Tibial nerve (tissue), 4 donors: ENCODE measurements around the gene RBKS. TPM values are rescaled to one million over a fixed set of nuclear protein-coding genes. Genes with fewer than 3 reads are reported as not detected.

ENCODE experiments used
- DNase-seq, 2 donors: peaks; one replicate each; pipeline ENCODE4 v3.0.0-alpha.2; 2019; ENCODE audit warnings: low spot score in 2 of 2
- H3K27ac ChIP-seq, 4 donors: fragments of 200-600 bp; sonication (generic) in 3 of 4; one replicate each; pipeline ENCODE4 v1.5.1; 2017 to 2019; ENCODE audit warnings: mild to moderate bottlenecking in 1 of 4
- H3K27me3 ChIP-seq, 2 donors: fragments of 200-600 bp; sonication (generic) in 1 of 2; one replicate each; pipeline versions ENCODE4 v1.5.1 to v1.6.0; 2017 to 2019
- H3K36me3 ChIP-seq, 3 donors: fragments of 200-600 bp; sonication (generic); one replicate each; pipeline ENCODE4 v1.5.1; 2018 to 2019
- H3K4me1 ChIP-seq, 4 donors: fragments of 200-600 bp; sonication (generic) in 3 of 4; one replicate each; pipeline ENCODE4 v1.5.1; 2017 to 2019
- H3K4me3 ChIP-seq, 4 donors: fragments of 200-600 bp; sonication (generic) in 3 of 4; one replicate each; pipeline ENCODE4 v1.5.1; 2017 to 2019; ENCODE audit warnings: mild to moderate bottlenecking in 1 of 4, moderate library complexity in 1 of 4
- H3K9me3 ChIP-seq, 4 donors: fragments of 200-600 bp; sonication (generic) in 3 of 4; one replicate each; pipeline ENCODE4 v1.5.1; 2017 to 2019
- EP300 ChIP-seq, 2 donors: sonication (generic); formaldehyde crosslinking; IDR thresholded peaks; one replicate each; pipeline ENCODE4 v1.6.1; 2017; ENCODE audit warnings: antibody characterized with exemption in 2 of 2, mild to moderate bottlenecking in 1 of 2
- POLR2A ChIP-seq, 2 donors: fragments of 450-650 bp; IDR thresholded peaks; one replicate each; pipeline ENCODE4 v1.6.1; 2017; ENCODE audit warnings: antibody characterized with exemption in 2 of 2, mild to moderate bottlenecking in 2 of 2, moderate library complexity in 2 of 2
- WGBS, 2 donors: methylation state at CpG; one replicate each; pipeline ENCODE4 v1.1.5; 2018; 5-methylcytosine and 5-hydroxymethylcytosine counted together
- total RNA-seq, 4 donors: library from RNA; depleted of rRNA; stranded (reverse); fragments of >200 nt; gene quantifications; one replicate each; pipeline ENCODE4 v1.1.0, GENCODE V29; 2016
- TF ChIP-seq, protein P1 (sequence below), 5 experiments: fragments of 200-600 bp in 3 of 5; fragments of 450-650 bp in 2 of 5; sonication (generic) in 3 of 5; IDR thresholded peaks; one replicate each; pipeline ENCODE4 v1.5.1; 2016 to 2019; ENCODE audit warnings: antibody characterized with exemption in 5 of 5, mild to moderate bottlenecking in 3 of 5, moderate library complexity in 2 of 5

The RBKS gene
- total RNA-seq, 4 donors from 2014 or later, result 1.2 to 8.1 (median 4.4) TPM

DNA sequence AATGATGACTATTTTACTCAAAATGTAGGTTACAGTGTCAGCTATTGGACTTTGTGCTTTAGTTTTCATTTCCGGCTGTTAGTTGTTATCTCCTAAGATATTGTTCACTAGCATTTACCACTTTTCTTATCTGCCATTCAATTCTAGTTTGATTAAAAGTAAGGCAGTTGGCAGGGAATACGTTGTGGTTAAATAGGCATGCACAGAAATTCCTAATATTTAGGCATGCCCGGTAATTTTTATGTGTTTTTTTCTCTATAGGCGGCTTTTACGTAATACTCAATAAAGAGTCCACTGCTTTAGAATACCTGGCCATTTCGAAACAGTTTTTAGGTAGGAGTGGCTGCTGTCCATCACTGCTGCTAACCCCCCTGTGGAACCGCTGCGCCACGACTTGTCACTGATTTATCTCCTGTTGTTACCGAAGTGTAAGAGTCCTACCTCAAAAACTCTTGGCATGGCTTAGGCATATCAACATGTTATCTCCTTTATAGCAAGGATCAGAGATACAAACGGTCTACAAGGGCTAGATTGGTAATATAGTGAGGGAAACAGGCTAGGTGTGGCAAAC, 39.8 kb upstream of the RBKS start:
- TF ChIP-seq, protein P1, sequence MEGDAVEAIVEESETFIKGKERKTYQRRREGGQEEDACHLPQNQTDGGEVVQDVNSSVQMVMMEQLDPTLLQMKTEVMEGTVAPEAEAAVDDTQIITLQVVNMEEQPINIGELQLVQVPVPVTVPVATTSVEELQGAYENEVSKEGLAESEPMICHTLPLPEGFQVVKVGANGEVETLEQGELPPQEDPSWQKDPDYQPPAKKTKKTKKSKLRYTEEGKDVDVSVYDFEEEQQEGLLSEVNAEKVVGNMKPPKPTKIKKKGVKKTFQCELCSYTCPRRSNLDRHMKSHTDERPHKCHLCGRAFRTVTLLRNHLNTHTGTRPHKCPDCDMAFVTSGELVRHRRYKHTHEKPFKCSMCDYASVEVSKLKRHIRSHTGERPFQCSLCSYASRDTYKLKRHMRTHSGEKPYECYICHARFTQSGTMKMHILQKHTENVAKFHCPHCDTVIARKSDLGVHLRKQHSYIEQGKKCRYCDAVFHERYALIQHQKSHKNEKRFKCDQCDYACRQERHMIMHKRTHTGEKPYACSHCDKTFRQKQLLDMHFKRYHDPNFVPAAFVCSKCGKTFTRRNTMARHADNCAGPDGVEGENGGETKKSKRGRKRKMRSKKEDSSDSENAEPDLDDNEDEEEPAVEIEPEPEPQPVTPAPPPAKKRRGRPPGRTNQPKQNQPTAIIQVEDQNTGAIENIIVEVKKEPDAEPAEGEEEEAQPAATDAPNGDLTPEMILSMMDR (IDR thresholded peaks at IDR 0.05), result no peak
- TF ChIP-seq EP300 (IDR thresholded peaks at IDR 0.05) (no peak), POLR2A (IDR thresholded peaks at IDR 0.05) (no peak)
- Histone ChIP-seq H3K4me3 (no peak overlapping the region), H3K9me3 (no peaks in the 10 kb centered on the region), H3K36me3 (peaks cover 0 to 22% (median 0%) of the 10 kb centered on the region in 3 donors), H3K27me3 (no peaks in the 10 kb centered on the region), H3K4me1 (no peaks in the 10 kb centered on the region), H3K27ac (no peak overlapping the region)
- WGBS, 2 donors, result 85 to 86% methylated on average over 11 of the region's 11 CpGs
- no peak for DNase-seq

DNA sequence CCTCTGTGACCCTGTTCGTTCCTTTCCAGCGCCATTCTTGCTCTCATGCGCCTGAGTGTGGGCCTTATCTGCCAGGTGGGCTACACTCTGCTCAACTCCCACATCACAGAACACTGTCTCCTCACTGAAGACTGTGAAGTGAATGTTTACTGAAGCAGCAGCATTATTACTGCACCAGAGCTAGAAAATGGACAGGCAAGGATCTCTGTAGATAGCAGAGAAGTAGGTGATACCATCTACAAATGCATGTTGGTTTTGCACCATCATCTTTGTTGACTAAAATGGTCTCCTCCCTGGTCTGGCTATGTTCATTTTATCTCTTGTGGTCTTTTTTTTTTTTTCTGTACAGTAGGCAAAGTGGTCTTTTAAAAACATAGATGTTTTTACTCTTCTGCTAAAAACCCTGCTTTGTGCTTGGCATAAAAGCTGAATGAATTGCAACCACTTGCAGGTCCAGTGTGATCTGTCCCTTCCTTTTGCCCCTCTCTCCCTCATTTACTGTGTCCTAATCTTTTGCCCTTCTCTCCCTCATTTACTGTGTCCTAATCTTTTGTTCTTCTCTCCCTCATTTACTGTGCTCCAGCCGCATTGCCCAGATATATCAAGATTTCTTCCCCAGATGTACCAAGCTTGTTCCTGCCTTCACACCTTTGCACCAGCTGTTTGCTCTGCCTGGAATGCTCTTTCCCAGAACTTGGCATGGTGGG, 35.7 kb upstream of the RBKS start:
- Histone ChIP-seq H3K36me3 (peaks cover 0 to 22% (median 0%) of the 10 kb centered on the region in 3 donors), H3K9me3 (no peaks in the 10 kb centered on the region), H3K27me3 (no peaks in the 10 kb centered on the region), H3K27ac (no peak overlapping the region), H3K4me3 (no peak overlapping the region), H3K4me1 (peaks cover 0 to 1% (median under 1%) of the 10 kb centered on the region in 4 donors)
- DNase-seq, result no peak
- TF ChIP-seq EP300 (IDR thresholded peaks at IDR 0.05), result no peak
- WGBS, 2 donors, result 98 to 99% methylated on average over 4 of the region's 4 CpGs

GRCh38 chr2:27922842-27923241, 32.7 kb upstream of the RBKS start:
- 90% methylated on average over 1 of the region's 1 CpG for WGBS, 2 donors
- Histone ChIP-seq H3K9me3 (no peaks in the 10 kb centered on the region), H3K4me3 (no peak overlapping the region), H3K4me1 (peaks cover 0 to 12% (median 3%) of the 10 kb centered on the region in 4 donors), H3K36me3 (peaks cover 0 to 12% (median 0%) of the 10 kb centered on the region in 3 donors), H3K27me3 (no peaks in the 10 kb centered on the region), H3K27ac (no peak overlapping the region)
- no peak for DNase-seq
- TF ChIP-seq, protein P1 (IDR thresholded peaks at IDR 0.05), result no peak
- TF ChIP-seq POLR2A (IDR thresholded peaks at IDR 0.05), result no peak
- TF ChIP-seq EP300 (IDR thresholded peaks at IDR 0.05), result no peak

DNA sequence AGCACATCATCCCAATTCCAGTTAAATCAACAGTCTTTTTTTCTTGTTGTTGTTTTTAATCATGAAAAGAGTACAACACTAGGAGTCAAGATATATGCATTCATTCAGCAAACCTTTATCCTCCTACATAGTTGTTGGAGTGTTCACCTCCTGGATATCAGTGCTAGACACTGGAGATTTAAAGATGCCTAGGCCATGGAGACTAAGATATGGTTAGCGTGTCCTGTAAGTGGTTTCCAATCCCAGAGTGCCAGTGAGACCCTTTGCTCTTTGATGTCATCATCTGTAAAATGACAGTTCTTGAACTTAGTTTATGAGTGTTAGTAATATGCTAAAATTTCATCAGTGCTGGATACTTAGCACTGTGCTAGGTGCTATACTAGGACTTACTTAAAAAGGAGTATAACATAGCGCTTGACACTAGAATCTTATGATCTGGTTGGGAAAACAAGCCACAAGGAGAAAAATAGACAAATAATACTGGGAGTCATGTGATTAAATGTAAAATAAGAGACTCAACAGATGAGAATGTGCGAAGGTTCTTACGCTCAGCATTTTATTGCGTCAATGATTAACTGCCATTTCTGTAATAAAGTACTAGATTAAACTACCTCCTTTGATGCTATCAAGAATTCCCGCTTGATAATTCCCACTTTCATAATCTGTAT, 31.8 kb upstream of the RBKS start:
- Histone ChIP-seq H3K36me3 (peaks cover 0 to 12% (median 0%) of the 10 kb centered on the region in 3 donors), H3K9me3 (no peaks in the 10 kb centered on the region), H3K4me3 (no peak overlapping the region), H3K27me3 (no peaks in the 10 kb centered on the region), H3K27ac (peak overlapping the region in 1 of 4 donors; percentile 76), H3K4me1 (peaks cover 0 to 12% (median 3%) of the 10 kb centered on the region in 4 donors)
- DNase-seq, result no peak
- TF ChIP-seq POLR2A (IDR thresholded peaks at IDR 0.05) (no peak), EP300 (IDR thresholded peaks at IDR 0.05) (no peak)
- TF ChIP-seq, protein P1 (IDR thresholded peaks at IDR 0.05), result no peak
- 95 to 99% methylated on average over 6 of the region's 6 CpGs for WGBS, 2 donors

GRCh38 chr2:27921424-27921823, 31.2 kb upstream of the RBKS start:
- H3K4me1 ChIP-seq, result peaks cover 0 to 17% (median 4%) of the 10 kb centered on the region in 4 donors
- no peaks in the 10 kb centered on the region for H3K27me3 ChIP-seq
- WGBS, 2 donors, result 96 to 99% methylated on average over 2 of the region's 2 CpGs
- peak overlapping the region in 1 of 4 donors; percentile 76 for H3K27ac ChIP-seq
- DNase-seq, result no peak
- no peaks in the 10 kb centered on the region for H3K9me3 ChIP-seq
- TF ChIP-seq POLR2A (IDR thresholded peaks at IDR 0.05), result no peak
- TF ChIP-seq EP300 (IDR thresholded peaks at IDR 0.05), result no peak
- TF ChIP-seq, protein P1 (IDR thresholded peaks at IDR 0.05), result no peak
- no peak overlapping the region for H3K4me3 ChIP-seq
- H3K36me3 ChIP-seq, result peaks cover 0 to 12% (median 0%) of the 10 kb centered on the region in 3 donors
